WTC11 (cell line): ENCODE data around the gene ANGEL1. TPM values are rescaled to one million over a fixed set of nuclear protein-coding genes. Genes with fewer than 3 reads are reported as not detected.

Source experiments
- ATAC-seq: fragments of 200-7000 bp; cut with Tn5 transposase; 2 replicates; pipeline ENCODE4 v1.10.0; 2021; ENCODE audit warnings: mild to moderate bottlenecking, moderate library complexity
- CTCF ChIA-PET: fragments of 300-600 bp; sonication (Branson Sonifier 250); formaldehyde crosslinking; loops from one replicate; lab custom pipeline; 2021; ENCODE audit warnings: antibody characterized with exemption; lab: Charles Lee
- POLR2A ChIA-PET: fragments of 350-600 bp; sonication (Branson Sonifier 250); formaldehyde crosslinking; loops from one replicate; lab custom pipeline; 2021; ENCODE audit warnings: antibody characterized with exemption; lab: Charles Lee
- DNase-seq: peaks from one replicate; pipeline ENCODE4 v3.0.0; 2021; ENCODE audit warnings: low spot score
- H3K27ac Mint-ChIP-seq: 2 replicates; pipeline ENCODE4 v1.8.0; 2021; ENCODE audit warnings: mixed read lengths
- H3K27me3 Mint-ChIP-seq: 2 replicates; pipeline ENCODE4 v1.8.0; 2021; ENCODE audit warnings: low read depth, mild to moderate bottlenecking, moderate library complexity, mixed read lengths
- H3K36me3 Mint-ChIP-seq: 2 replicates; pipeline ENCODE4 v1.8.0; 2021; ENCODE audit warnings: mixed read lengths
- H3K4me1 Mint-ChIP-seq: 2 replicates; pipeline ENCODE4 v1.8.0; 2022; ENCODE audit warnings: mixed read lengths
- H3K4me3 Mint-ChIP-seq: 2 replicates; pipeline ENCODE4 v1.8.0; 2021; ENCODE audit warnings: mild to moderate bottlenecking, moderate library complexity, mixed read lengths
- H3K9me3 Mint-ChIP-seq: 2 replicates; pipeline ENCODE4 v1.8.0; 2021; ENCODE audit warnings: mixed read lengths
- ATF1 ChIP-seq: sonication (generic); formaldehyde crosslinking; IDR thresholded peaks from 2 replicates; pipeline ENCODE4 v1.8.1; 2023; ENCODE audit warnings: mild to moderate bottlenecking, moderate library complexity, missing genetic modification reagents
- CBFB ChIP-seq: sonication (generic); formaldehyde crosslinking; IDR thresholded peaks from 2 replicates; pipeline ENCODE4 v1.8.1; 2022; ENCODE audit warnings: mild to moderate bottlenecking, low read depth, missing genetic modification reagents
- FOXJ3 ChIP-seq: sonication (generic); formaldehyde crosslinking; IDR thresholded peaks from 2 replicates; pipeline ENCODE4 v1.9.0; 2021; ENCODE audit warnings: missing genetic modification reagents, mild to moderate bottlenecking, borderline replicate concordance
- FOXK1 ChIP-seq: sonication (generic); formaldehyde crosslinking; IDR thresholded peaks from 2 replicates; pipeline ENCODE4 v1.8.0; 2022; ENCODE audit warnings: mild to moderate bottlenecking, moderate library complexity, missing genetic modification reagents
- GABPB1 ChIP-seq: sonication (generic); formaldehyde crosslinking; IDR thresholded peaks from 2 replicates; pipeline ENCODE4 v1.8.1; 2023; ENCODE audit warnings: mild to moderate bottlenecking, missing genetic modification reagents
- JAZF1 ChIP-seq: fragments of 250-450 bp; sonication (Bioruptor Pico); IDR thresholded peaks from 2 replicates; pipeline ENCODE4 v1.9.0; 2021; ENCODE audit warnings: moderate library complexity, mild to moderate bottlenecking, inconsistent platforms
- JUN ChIP-seq: sonication (generic); formaldehyde crosslinking; IDR thresholded peaks from 2 replicates; pipeline ENCODE4 v1.8.0; 2023; ENCODE audit warnings: mild to moderate bottlenecking, missing genetic modification reagents
- NFYB ChIP-seq: sonication (generic); formaldehyde crosslinking; conservative IDR thresholded peaks from 2 replicates; pipeline ENCODE4 v1.8.0; 2022; ENCODE audit warnings: low read depth, missing genetic modification reagents
- RELA ChIP-seq: sonication (generic); formaldehyde crosslinking; IDR thresholded peaks from 2 replicates; pipeline ENCODE4 v1.8.1; 2022; ENCODE audit warnings: missing genetic modification reagents, mild to moderate bottlenecking, borderline replicate concordance
- TCF7 ChIP-seq: sonication (generic); formaldehyde crosslinking; IDR thresholded peaks from 2 replicates; pipeline ENCODE4 v1.8.0; 2022; ENCODE audit warnings: mild to moderate bottlenecking, low read depth, missing genetic modification reagents, moderate library complexity
- ZNF138 ChIP-seq: sonication (generic); formaldehyde crosslinking; conservative IDR thresholded peaks from 2 replicates; pipeline ENCODE4 v1.8.1; 2022; ENCODE audit warnings: mild to moderate bottlenecking, moderate library complexity, missing genetic modification reagents
- ZNF423 ChIP-seq: fragments of 250-450 bp; sonication (Bioruptor Pico); IDR thresholded peaks from 2 replicates; pipeline ENCODE4 v2.1.2; 2022; ENCODE audit warnings: mild to moderate bottlenecking, moderate library complexity
- total RNA-seq: library from RNA; stranded (reverse); gene quantifications from 3 replicates; pipeline ENCODE4 v1.2.3, GENCODE V29; 2021
- TF ChIP-seq, protein P1 (sequence below): sonication (generic); formaldehyde crosslinking; IDR thresholded peaks from 2 replicates; pipeline ENCODE4 v1.8.1; 2022; ENCODE audit warnings: low read depth, mild to moderate bottlenecking, moderate library complexity, missing genetic modification reagents, borderline replicate concordance
- TF ChIP-seq, protein P2 (sequence below): sonication (generic); formaldehyde crosslinking; IDR thresholded peaks from 2 replicates; pipeline ENCODE4 v1.8.0; 2023; ENCODE audit warnings: mild to moderate bottlenecking, missing genetic modification reagents
- TF ChIP-seq, protein P3 (sequence below): fragments of 250-450 bp; sonication (Bioruptor Pico); conservative IDR thresholded peaks from 2 replicates; pipeline ENCODE4 v1.9.0; 2021; ENCODE audit warnings: mild to moderate bottlenecking
- TF ChIP-seq, protein P4 (sequence below): fragments of 250-450 bp; sonication (Bioruptor Pico); IDR thresholded peaks from 2 replicates; pipeline ENCODE4 v1.8.0; 2021; ENCODE audit warnings: mild to moderate bottlenecking
- TF ChIP-seq, protein P5 (sequence below): sonication (generic); formaldehyde crosslinking; IDR thresholded peaks from 2 replicates; pipeline ENCODE4 v1.8.0; 2023; ENCODE audit warnings: missing genetic modification reagents
- TF ChIP-seq, protein P6 (sequence below): sonication (generic); formaldehyde crosslinking; IDR thresholded peaks from 2 replicates; pipeline ENCODE4 v1.8.0; 2022; ENCODE audit warnings: mild to moderate bottlenecking, missing genetic modification reagents

The ANGEL1 gene
- total RNA-seq, 1 experiment from 2014 or later: 29.7 TPM

DNA sequence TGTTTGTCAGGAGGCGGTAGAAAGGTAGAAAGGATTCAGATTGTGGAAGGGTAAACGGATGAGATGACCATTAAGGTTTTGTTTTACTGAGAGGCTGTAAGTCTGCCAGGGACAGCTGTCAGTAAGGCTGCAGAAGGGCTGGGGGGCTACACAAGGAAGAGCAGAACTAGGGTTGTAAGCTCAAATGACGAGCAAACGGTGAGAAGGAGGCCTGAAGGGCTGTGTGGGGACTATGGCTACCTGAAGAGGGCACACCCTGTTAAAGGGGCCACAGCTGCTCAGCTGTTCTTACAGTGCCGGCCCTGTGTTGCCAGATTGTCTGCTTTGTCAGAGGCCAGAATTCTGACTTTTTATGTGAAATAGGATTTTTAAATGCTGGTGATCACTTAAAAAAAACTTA lies 32.3 kb downstream of the ANGEL1 start:
- TF ChIP-seq CBFB (CRISPR knock-in tag): no peak
- TF ChIP-seq NFYB (CRISPR knock-in tag): no peak
- TF ChIP-seq GABPB1 (CRISPR knock-in tag): no peak
- no peak for TF ChIP-seq FOXJ3 (CRISPR knock-in tag)
- TF ChIP-seq, protein P1, sequence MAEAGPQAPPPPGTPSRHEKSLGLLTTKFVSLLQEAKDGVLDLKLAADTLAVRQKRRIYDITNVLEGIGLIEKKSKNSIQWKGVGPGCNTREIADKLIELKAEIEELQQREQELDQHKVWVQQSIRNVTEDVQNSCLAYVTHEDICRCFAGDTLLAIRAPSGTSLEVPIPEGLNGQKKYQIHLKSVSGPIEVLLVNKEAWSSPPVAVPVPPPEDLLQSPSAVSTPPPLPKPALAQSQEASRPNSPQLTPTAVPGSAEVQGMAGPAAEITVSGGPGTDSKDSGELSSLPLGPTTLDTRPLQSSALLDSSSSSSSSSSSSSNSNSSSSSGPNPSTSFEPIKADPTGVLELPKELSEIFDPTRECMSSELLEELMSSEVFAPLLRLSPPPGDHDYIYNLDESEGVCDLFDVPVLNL (CRISPR knock-in tag): no peak
- TF ChIP-seq JUN (CRISPR knock-in tag): no peak
- no peak for TF ChIP-seq ZNF138
- TF ChIP-seq TCF7 (CRISPR knock-in tag): no peak
- TF ChIP-seq, protein P2, sequence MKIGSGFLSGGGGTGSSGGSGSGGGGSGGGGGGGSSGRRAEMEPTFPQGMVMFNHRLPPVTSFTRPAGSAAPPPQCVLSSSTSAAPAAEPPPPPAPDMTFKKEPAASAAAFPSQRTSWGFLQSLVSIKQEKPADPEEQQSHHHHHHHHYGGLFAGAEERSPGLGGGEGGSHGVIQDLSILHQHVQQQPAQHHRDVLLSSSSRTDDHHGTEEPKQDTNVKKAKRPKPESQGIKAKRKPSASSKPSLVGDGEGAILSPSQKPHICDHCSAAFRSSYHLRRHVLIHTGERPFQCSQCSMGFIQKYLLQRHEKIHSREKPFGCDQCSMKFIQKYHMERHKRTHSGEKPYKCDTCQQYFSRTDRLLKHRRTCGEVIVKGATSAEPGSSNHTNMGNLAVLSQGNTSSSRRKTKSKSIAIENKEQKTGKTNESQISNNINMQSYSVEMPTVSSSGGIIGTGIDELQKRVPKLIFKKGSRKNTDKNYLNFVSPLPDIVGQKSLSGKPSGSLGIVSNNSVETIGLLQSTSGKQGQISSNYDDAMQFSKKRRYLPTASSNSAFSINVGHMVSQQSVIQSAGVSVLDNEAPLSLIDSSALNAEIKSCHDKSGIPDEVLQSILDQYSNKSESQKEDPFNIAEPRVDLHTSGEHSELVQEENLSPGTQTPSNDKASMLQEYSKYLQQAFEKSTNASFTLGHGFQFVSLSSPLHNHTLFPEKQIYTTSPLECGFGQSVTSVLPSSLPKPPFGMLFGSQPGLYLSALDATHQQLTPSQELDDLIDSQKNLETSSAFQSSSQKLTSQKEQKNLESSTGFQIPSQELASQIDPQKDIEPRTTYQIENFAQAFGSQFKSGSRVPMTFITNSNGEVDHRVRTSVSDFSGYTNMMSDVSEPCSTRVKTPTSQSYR: no peak
- TF ChIP-seq, protein P3, sequence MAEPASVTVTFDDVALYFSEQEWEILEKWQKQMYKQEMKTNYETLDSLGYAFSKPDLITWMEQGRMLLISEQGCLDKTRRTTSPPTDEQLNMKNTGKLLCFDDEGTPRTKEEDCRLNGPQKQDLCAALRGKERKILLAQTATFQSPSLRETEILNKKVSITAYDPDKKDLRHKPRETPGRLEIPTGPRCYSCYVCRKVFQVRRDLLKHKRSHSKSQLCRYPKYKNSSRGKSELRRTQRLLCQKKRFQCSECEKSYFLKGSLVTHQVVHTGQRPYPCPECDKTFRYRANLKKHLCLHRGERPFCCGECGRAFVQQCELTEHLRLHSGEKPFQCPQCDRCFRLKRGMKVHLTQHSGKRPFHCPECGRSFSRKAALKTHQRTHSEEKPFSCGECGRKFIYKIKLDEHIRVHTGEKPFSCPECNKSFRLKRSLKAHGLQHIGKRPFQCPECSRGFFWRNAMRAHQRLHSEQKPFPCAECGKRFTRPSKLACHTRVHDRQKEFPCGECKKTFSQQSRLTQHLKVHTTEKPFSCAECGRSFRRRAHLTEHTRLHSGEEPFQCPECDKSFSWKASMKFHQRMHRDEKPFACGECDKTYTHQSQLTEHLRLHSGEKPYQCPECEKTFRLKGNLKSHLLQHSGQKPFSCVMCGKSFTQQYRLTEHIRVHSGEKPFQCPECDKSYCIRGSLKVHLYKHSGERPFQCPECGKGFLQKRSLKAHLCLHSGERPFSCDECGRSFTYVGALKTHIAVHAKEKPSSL: no peak
- no peak for TF ChIP-seq RELA (CRISPR knock-in tag)
- TF ChIP-seq JAZF1 (CRISPR knock-in tag): no peak
- no peak for TF ChIP-seq FOXK1 (CRISPR knock-in tag)
- TF ChIP-seq, protein P4, sequence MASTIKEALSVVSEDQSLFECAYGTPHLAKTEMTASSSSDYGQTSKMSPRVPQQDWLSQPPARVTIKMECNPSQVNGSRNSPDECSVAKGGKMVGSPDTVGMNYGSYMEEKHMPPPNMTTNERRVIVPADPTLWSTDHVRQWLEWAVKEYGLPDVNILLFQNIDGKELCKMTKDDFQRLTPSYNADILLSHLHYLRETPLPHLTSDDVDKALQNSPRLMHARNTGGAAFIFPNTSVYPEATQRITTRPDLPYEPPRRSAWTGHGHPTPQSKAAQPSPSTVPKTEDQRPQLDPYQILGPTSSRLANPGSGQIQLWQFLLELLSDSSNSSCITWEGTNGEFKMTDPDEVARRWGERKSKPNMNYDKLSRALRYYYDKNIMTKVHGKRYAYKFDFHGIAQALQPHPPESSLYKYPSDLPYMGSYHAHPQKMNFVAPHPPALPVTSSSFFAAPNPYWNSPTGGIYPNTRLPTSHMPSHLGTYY (CRISPR knock-in tag): no peak
- TF ChIP-seq, protein P5, sequence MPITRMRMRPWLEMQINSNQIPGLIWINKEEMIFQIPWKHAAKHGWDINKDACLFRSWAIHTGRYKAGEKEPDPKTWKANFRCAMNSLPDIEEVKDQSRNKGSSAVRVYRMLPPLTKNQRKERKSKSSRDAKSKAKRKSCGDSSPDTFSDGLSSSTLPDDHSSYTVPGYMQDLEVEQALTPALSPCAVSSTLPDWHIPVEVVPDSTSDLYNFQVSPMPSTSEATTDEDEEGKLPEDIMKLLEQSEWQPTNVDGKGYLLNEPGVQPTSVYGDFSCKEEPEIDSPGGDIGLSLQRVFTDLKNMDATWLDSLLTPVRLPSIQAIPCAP: no peak
- TF ChIP-seq, protein P6, sequence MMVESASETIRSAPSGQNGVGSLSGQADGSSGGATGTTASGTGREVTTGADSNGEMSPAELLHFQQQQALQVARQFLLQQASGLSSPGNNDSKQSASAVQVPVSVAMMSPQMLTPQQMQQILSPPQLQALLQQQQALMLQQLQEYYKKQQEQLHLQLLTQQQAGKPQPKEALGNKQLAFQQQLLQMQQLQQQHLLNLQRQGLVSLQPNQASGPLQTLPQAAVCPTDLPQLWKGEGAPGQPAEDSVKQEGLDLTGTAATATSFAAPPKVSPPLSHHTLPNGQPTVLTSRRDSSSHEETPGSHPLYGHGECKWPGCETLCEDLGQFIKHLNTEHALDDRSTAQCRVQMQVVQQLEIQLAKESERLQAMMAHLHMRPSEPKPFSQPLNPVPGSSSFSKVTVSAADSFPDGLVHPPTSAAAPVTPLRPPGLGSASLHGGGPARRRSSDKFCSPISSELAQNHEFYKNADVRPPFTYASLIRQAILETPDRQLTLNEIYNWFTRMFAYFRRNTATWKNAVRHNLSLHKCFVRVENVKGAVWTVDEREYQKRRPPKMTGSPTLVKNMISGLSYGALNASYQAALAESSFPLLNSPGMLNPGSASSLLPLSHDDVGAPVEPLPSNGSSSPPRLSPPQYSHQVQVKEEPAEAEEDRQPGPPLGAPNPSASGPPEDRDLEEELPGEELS (CRISPR knock-in tag): no peak
- no peak for TF ChIP-seq ZNF423 (CRISPR knock-in tag)
- TF ChIP-seq ATF1 (CRISPR knock-in tag): no peak
- Mint-ChIP-seq H3K36me3 (peaks cover 14% of the 10 kb centered on the region), H3K4me3 (no peak overlapping the region), H3K27ac (no peak overlapping the region), H3K4me1 (peaks cover 8% of the 10 kb centered on the region), H3K9me3 (no peaks in the 10 kb centered on the region), H3K27me3 (peaks cover 2% of the 10 kb centered on the region; the same call in 1 of the 2 replicates)
- ChIA-PET CTCF (interaction anchor here (0.6 to 2.8 kb wide), 7 partner anchors 10 to 532 kb away, joined by 3 to 12 read pairs (median 3); partner anchors contain the start of gene VASH1), POLR2A (no interaction called here)
- DNase-seq (no peak), ATAC-seq (no peak)
